ENCODE measurements around the gene CNTNAP2.

DNA sequence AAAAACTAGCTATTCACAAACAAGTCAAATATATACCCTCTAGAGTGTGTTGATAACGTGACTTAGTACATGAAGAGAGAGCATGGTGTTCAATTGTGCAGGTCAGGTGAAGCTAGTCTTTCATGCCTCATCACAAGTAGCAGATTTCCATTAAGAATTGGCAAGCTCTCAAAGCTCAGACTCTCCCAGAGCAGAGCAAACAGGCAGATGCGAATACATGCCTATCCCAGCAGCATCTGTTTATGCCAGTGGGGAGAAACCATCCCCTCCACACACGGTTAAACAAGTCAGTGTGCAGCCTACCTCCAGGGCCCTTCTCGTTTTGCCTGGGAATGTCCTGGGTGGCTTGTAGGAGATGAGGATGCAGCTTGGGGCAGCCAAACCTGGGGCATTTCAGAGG, 1941.5 kb downstream of the CNTNAP2 start:
- TF ChIP-seq, protein P1, sequence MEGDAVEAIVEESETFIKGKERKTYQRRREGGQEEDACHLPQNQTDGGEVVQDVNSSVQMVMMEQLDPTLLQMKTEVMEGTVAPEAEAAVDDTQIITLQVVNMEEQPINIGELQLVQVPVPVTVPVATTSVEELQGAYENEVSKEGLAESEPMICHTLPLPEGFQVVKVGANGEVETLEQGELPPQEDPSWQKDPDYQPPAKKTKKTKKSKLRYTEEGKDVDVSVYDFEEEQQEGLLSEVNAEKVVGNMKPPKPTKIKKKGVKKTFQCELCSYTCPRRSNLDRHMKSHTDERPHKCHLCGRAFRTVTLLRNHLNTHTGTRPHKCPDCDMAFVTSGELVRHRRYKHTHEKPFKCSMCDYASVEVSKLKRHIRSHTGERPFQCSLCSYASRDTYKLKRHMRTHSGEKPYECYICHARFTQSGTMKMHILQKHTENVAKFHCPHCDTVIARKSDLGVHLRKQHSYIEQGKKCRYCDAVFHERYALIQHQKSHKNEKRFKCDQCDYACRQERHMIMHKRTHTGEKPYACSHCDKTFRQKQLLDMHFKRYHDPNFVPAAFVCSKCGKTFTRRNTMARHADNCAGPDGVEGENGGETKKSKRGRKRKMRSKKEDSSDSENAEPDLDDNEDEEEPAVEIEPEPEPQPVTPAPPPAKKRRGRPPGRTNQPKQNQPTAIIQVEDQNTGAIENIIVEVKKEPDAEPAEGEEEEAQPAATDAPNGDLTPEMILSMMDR (IDR thresholded peaks at IDR 0.05), result no peak
- TF ChIP-seq POLR2A (IDR thresholded peaks at IDR 0.05), result no peak

Data from uterus (tissue), 2 donors.